ENCODE data around the gene WDSUB1.

WDSUB1 gene

GRCh38 chr2:159279700-159280099 lies 6.8 kb downstream of the WDSUB1 start:
- H3K9me2 ChIP-seq (replicated peaks; ENCODE audit: control insufficient read depth, low read length), result no peaks in the 10 kb centered on the region
- peaks cover 6% of the 10 kb centered on the region; the same call in 1 of the 2 replicates for H3F3A ChIP-seq (ENCODE audit: control insufficient read depth, insufficient read depth)
- no peaks in the 10 kb centered on the region for H3K9me3 ChIP-seq (ENCODE audit: control insufficient read depth, insufficient read depth, low read length)
- H3K79me2 ChIP-seq (ENCODE audit: control insufficient read depth, low read length), result no peaks in the 10 kb centered on the region; the same call in 1 of the 2 replicates
- no peak overlapping the region for H3K27ac ChIP-seq (ENCODE audit: low read depth, low read length)
- H3K4me3 ChIP-seq (ENCODE audit: low read length), result no peak overlapping the region
- no peaks in the 10 kb centered on the region for H3K27me3 ChIP-seq (ENCODE audit: control insufficient read depth, low read length)
- H3K4me2 ChIP-seq (ENCODE audit: low read length), result no peak overlapping the region
- no peaks in the 10 kb centered on the region for H3K36me3 ChIP-seq (ENCODE audit: control insufficient read depth, low read length)
- H4K20me1 ChIP-seq (ENCODE audit: control insufficient read depth, insufficient read depth, low read depth, low read length), result no peaks in the 10 kb centered on the region
- TF ChIP-seq CTCF (IDR thresholded peaks at IDR 0.05; ENCODE audit: low read depth, low read length, poor library complexity, severe bottlenecking) (no peak), EZH2phosphoT487 (IDR thresholded peaks at IDR 0.05; ENCODE audit: borderline replicate concordance, low read length) (no peak)
- peaks cover 13% of the 10 kb centered on the region for H3K4me1 ChIP-seq (ENCODE audit: control insufficient read depth, low read length)

- no peaks in the 10 kb centered on the region for H3K79me2 ChIP-seq (ENCODE audit: control insufficient read depth, low read length)
- H3K27ac ChIP-seq (ENCODE audit: low read depth, low read length), result no peak overlapping the region
- H3K36me3 ChIP-seq (ENCODE audit: control insufficient read depth, low read length), result no peaks in the 10 kb centered on the region
- TF ChIP-seq CTCF (IDR thresholded peaks at IDR 0.05; ENCODE audit: low read depth, low read length, poor library complexity, severe bottlenecking), result no peak
- TF ChIP-seq EZH2phosphoT487 (IDR thresholded peaks at IDR 0.05; ENCODE audit: borderline replicate concordance, low read length), result no peak
- H3K9me2 ChIP-seq (replicated peaks; ENCODE audit: control insufficient read depth, low read length), result no peaks in the 10 kb centered on the region
- H4K20me1 ChIP-seq (ENCODE audit: control insufficient read depth, insufficient read depth, low read depth, low read length), result no peaks in the 10 kb centered on the region
- H3K4me3 ChIP-seq (ENCODE audit: low read length), result no peak overlapping the region
- no peaks in the 10 kb centered on the region for H3F3A ChIP-seq (ENCODE audit: control insufficient read depth, insufficient read depth)
- no peak overlapping the region for H3K4me2 ChIP-seq (ENCODE audit: low read length)
- H3K9me3 ChIP-seq (ENCODE audit: control insufficient read depth, insufficient read depth, low read length), result no peaks in the 10 kb centered on the region
- no peaks in the 10 kb centered on the region for H3K4me1 ChIP-seq (ENCODE audit: control insufficient read depth, low read length)
- no peaks in the 10 kb centered on the region for H3K27me3 ChIP-seq (ENCODE audit: control insufficient read depth, low read length)
Measured at GRCh38 chr2:159275111-159275510, 11.4 kb downstream of the WDSUB1 start.

DNA sequence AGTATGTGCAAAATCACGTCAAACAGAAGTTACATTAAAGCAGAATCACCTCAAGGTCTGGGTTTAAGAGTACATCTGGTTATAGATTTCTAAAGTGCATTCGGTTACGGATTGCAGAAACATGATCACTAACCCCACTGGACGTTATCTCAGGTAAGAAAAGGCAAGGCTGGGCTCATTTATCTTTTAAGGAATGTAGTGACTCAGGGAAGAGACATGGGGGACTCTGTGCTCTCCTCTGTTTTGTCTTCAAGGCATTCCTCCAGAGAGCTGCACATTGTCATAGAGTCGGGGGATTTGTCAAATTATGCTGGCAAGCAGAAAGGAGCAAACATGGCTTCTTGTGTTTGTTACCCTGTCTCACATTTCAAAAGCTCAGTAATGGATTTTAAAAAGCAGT lies 14.3 kb downstream of the WDSUB1 start:
- Histone ChIP-seq H3K27ac (ENCODE audit: low read depth, low read length) (no peak overlapping the region), H3K4me2 (ENCODE audit: low read length) (no peak overlapping the region), H3K9me3 (ENCODE audit: control insufficient read depth, insufficient read depth, low read length) (no peaks in the 10 kb centered on the region), H3K79me2 (ENCODE audit: control insufficient read depth, low read length) (no peaks in the 10 kb centered on the region), H3K4me3 (ENCODE audit: low read length) (no peak overlapping the region), H3K27me3 (ENCODE audit: control insufficient read depth, low read length) (no peaks in the 10 kb centered on the region), H4K20me1 (ENCODE audit: control insufficient read depth, insufficient read depth, low read depth, low read length) (no peaks in the 10 kb centered on the region), H3F3A (ENCODE audit: control insufficient read depth, insufficient read depth) (no peaks in the 10 kb centered on the region), H3K36me3 (ENCODE audit: control insufficient read depth, low read length) (no peaks in the 10 kb centered on the region), H3K9me2 (replicated peaks; ENCODE audit: control insufficient read depth, low read length) (no peaks in the 10 kb centered on the region), H3K4me1 (ENCODE audit: control insufficient read depth, low read length) (no peaks in the 10 kb centered on the region)
- TF ChIP-seq EZH2phosphoT487 (IDR thresholded peaks at IDR 0.05; ENCODE audit: borderline replicate concordance, low read length) (no peak), CTCF (IDR thresholded peaks at IDR 0.05; ENCODE audit: low read depth, low read length, poor library complexity, severe bottlenecking) (no peak)
